ENCODE measurements around the gene MYOF.

Gene MYOF

DNA sequence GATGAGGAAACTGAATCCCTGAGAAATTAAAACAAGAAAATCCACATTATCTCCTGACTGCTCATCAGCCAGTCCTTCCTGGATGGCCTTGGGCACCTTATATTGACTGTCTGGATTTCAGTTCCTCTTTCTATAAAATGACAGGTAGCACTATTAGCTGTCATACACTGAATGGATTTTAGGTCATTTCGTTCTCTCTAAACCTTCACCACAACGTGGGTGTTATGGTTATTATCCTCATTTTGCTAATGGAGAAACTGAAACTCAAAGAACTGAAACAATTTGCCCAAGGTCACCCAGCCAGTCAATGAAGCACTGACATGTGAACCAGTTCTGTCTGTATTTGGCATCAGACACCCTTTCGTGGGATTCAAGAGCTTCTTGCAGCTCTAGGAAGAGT is 214.6 kb downstream of the MYOF start:
- TF ChIP-seq ZC3H10 (CRISPR knock-in tag; IDR thresholded peaks at IDR 0.05) (no peak), ARNTL (CRISPR knock-in tag; IDR thresholded peaks at IDR 0.05; ENCODE audit: borderline replicate concordance, low read depth) (no peak), ZNF565 (CRISPR knock-in tag; conservative IDR thresholded peaks at IDR 0.05; ENCODE audit: low read depth) (no peak), CSDC2 (CRISPR knock-in tag; IDR thresholded peaks at IDR 0.05) (no peak), TOX (CRISPR knock-in tag; IDR thresholded peaks at IDR 0.05; ENCODE audit: borderline replicate concordance) (no peak), BACH2 (CRISPR knock-in tag; IDR thresholded peaks at IDR 0.05; ENCODE audit: borderline replicate concordance) (no peak), ZNF8 (CRISPR knock-in tag; IDR thresholded peaks at IDR 0.05) (no peak), ZFP30 (CRISPR knock-in tag; IDR thresholded peaks at IDR 0.05) (no peak), ESRRG (CRISPR knock-in tag; IDR thresholded peaks at IDR 0.05) (no peak), PPARA (CRISPR knock-in tag; IDR thresholded peaks at IDR 0.05; ENCODE audit: borderline replicate concordance) (no peak), ZFP3 (CRISPR knock-in tag; IDR thresholded peaks at IDR 0.05) (no peak), ZNF70 (CRISPR knock-in tag; IDR thresholded peaks at IDR 0.05) (no peak), ISL1 (CRISPR knock-in tag; IDR thresholded peaks at IDR 0.05) (no peak), TCF4 (CRISPR knock-in tag; IDR thresholded peaks at IDR 0.05; ENCODE audit: borderline replicate concordance) (no peak), GLIS3 (CRISPR knock-in tag; IDR thresholded peaks at IDR 0.05) (no peak)
- TF ChIP-seq, protein P1, sequence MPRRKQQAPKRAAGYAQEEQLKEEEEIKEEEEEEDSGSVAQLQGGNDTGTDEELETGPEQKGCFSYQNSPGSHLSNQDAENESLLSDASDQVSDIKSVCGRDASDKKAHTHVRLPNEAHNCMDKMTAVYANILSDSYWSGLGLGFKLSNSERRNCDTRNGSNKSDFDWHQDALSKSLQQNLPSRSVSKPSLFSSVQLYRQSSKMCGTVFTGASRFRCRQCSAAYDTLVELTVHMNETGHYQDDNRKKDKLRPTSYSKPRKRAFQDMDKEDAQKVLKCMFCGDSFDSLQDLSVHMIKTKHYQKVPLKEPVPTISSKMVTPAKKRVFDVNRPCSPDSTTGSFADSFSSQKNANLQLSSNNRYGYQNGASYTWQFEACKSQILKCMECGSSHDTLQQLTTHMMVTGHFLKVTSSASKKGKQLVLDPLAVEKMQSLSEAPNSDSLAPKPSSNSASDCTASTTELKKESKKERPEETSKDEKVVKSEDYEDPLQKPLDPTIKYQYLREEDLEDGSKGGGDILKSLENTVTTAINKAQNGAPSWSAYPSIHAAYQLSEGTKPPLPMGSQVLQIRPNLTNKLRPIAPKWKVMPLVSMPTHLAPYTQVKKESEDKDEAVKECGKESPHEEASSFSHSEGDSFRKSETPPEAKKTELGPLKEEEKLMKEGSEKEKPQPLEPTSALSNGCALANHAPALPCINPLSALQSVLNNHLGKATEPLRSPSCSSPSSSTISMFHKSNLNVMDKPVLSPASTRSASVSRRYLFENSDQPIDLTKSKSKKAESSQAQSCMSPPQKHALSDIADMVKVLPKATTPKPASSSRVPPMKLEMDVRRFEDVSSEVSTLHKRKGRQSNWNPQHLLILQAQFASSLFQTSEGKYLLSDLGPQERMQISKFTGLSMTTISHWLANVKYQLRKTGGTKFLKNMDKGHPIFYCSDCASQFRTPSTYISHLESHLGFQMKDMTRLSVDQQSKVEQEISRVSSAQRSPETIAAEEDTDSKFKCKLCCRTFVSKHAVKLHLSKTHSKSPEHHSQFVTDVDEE (CRISPR knock-in tag; IDR thresholded peaks at IDR 0.05) = no peak
- TF ChIP-seq, protein P2, sequence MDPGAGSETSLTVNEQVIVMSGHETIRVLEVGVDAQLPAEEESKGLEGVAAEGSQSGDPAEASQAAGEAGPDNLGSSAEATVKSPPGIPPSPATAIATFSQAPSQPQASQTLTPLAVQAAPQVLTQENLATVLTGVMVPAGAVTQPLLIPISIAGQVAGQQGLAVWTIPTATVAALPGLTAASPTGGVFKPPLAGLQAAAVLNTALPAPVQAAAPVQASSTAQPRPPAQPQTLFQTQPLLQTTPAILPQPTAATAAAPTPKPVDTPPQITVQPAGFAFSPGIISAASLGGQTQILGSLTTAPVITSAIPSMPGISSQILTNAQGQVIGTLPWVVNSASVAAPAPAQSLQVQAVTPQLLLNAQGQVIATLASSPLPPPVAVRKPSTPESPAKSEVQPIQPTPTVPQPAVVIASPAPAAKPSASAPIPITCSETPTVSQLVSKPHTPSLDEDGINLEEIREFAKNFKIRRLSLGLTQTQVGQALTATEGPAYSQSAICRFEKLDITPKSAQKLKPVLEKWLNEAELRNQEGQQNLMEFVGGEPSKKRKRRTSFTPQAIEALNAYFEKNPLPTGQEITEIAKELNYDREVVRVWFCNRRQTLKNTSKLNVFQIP (CRISPR knock-in tag; IDR thresholded peaks at IDR 0.05; ENCODE audit: borderline replicate concordance, low read depth) = no peak
- TF ChIP-seq, protein P3, sequence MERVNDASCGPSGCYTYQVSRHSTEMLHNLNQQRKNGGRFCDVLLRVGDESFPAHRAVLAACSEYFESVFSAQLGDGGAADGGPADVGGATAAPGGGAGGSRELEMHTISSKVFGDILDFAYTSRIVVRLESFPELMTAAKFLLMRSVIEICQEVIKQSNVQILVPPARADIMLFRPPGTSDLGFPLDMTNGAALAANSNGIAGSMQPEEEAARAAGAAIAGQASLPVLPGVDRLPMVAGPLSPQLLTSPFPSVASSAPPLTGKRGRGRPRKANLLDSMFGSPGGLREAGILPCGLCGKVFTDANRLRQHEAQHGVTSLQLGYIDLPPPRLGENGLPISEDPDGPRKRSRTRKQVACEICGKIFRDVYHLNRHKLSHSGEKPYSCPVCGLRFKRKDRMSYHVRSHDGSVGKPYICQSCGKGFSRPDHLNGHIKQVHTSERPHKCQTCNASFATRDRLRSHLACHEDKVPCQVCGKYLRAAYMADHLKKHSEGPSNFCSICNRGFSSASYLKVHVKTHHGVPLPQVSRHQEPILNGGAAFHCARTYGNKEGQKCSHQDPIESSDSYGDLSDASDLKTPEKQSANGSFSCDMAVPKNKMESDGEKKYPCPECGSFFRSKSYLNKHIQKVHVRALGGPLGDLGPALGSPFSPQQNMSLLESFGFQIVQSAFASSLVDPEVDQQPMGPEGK (CRISPR knock-in tag; IDR thresholded peaks at IDR 0.05; ENCODE audit: borderline replicate concordance) = no peak
- no peak for ATAC-seq

GRCh38 chr10:93266858-93267257 is 215.3 kb downstream of the MYOF start:
- ATAC-seq = no peak
- no peak for TF ChIP-seq BACH2 (CRISPR knock-in tag; IDR thresholded peaks at IDR 0.05; ENCODE audit: borderline replicate concordance)
- TF ChIP-seq, protein P4, sequence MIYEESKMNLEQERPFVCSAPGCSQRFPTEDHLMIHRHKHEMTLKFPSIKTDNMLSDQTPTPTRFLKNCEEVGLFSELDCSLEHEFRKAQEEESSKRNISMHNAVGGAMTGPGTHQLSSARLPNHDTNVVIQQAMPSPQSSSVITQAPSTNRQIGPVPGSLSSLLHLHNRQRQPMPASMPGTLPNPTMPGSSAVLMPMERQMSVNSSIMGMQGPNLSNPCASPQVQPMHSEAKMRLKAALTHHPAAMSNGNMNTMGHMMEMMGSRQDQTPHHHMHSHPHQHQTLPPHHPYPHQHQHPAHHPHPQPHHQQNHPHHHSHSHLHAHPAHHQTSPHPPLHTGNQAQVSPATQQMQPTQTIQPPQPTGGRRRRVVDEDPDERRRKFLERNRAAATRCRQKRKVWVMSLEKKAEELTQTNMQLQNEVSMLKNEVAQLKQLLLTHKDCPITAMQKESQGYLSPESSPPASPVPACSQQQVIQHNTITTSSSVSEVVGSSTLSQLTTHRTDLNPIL (CRISPR knock-in tag; IDR thresholded peaks at IDR 0.05; ENCODE audit: low read depth) = no peak
- TF ChIP-seq ZNF565 (CRISPR knock-in tag; conservative IDR thresholded peaks at IDR 0.05; ENCODE audit: low read depth) = no peak
- no peak for TF ChIP-seq ARNTL (CRISPR knock-in tag; IDR thresholded peaks at IDR 0.05; ENCODE audit: borderline replicate concordance, low read depth)
- no peak for TF ChIP-seq ZNF70 (CRISPR knock-in tag; IDR thresholded peaks at IDR 0.05)
- TF ChIP-seq OSR1 (CRISPR knock-in tag; IDR thresholded peaks at IDR 0.05) = no peak
- no peak for TF ChIP-seq ZC3H10 (CRISPR knock-in tag; IDR thresholded peaks at IDR 0.05)
- TF ChIP-seq, protein P2 (CRISPR knock-in tag; IDR thresholded peaks at IDR 0.05; ENCODE audit: borderline replicate concordance, low read depth) = no peak
- TF ChIP-seq TCF4 (CRISPR knock-in tag; IDR thresholded peaks at IDR 0.05; ENCODE audit: borderline replicate concordance) = no peak
- no peak for TF ChIP-seq SNAI2 (CRISPR knock-in tag; IDR thresholded peaks at IDR 0.05)
- no peak for TF ChIP-seq TOX (CRISPR knock-in tag; IDR thresholded peaks at IDR 0.05; ENCODE audit: borderline replicate concordance)
- no peak for TF ChIP-seq PPARA (CRISPR knock-in tag; IDR thresholded peaks at IDR 0.05; ENCODE audit: borderline replicate concordance)
- TF ChIP-seq, protein P5, sequence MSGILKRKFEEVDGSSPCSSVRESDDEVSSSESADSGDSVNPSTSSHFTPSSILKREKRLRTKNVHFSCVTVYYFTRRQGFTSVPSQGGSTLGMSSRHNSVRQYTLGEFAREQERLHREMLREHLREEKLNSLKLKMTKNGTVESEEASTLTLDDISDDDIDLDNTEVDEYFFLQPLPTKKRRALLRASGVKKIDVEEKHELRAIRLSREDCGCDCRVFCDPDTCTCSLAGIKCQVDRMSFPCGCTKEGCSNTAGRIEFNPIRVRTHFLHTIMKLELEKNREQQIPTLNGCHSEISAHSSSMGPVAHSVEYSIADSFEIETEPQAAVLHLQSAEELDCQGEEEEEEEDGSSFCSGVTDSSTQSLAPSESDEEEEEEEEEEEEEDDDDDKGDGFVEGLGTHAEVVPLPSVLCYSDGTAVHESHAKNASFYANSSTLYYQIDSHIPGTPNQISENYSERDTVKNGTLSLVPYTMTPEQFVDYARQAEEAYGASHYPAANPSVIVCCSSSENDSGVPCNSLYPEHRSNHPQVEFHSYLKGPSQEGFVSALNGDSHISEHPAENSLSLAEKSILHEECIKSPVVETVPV (CRISPR knock-in tag; IDR thresholded peaks at IDR 0.05) = no peak
- TF ChIP-seq, protein P1 (CRISPR knock-in tag; IDR thresholded peaks at IDR 0.05) = no peak
- no peak for TF ChIP-seq ISL1 (CRISPR knock-in tag; IDR thresholded peaks at IDR 0.05)
- TF ChIP-seq ZFP3 (CRISPR knock-in tag; IDR thresholded peaks at IDR 0.05) = no peak
- TF ChIP-seq, protein P3 (CRISPR knock-in tag; IDR thresholded peaks at IDR 0.05; ENCODE audit: borderline replicate concordance) = no peak
- TF ChIP-seq RARB (CRISPR knock-in tag; IDR thresholded peaks at IDR 0.05) = no peak
- no peak for TF ChIP-seq GLIS3 (CRISPR knock-in tag; IDR thresholded peaks at IDR 0.05)

Measured in SK-N-SH treated with all-trans-retinoic acid at 6 μM for 48 hours (cell line).